Colon (tissue), 2 donors: ENCODE results near the gene CMTM1.
"Not testable (repeated sequence)": the region's sequence is repeated elsewhere in the genome, so short reads cannot be mapped to it uniquely, and the experiment has no call there.

ENCODE experiments used
- FAIRE-seq: peaks from 2 replicates; lab custom pipeline; 2012; peaks lifted over from hg19 to GRCh38; lab: Jason Lieb, UNC
- donor health status: control.
- donor health status: control.

The CMTM1 gene

GRCh38 chr16:66562986-66563385 lies 3.3 kb upstream of the CMTM1 start:
- no peak for FAIRE-seq

- no peak for FAIRE-seq
Observed at GRCh38 chr16:66563574-66564334, 2.5 kb upstream of the CMTM1 start.

- FAIRE-seq, result not testable (repeated sequence)
Observed at GRCh38 chr16:66567270-66567669, 1.0 kb downstream of the CMTM1 start.

GRCh38 chr16:66568355-66568754 lies 2.1 kb downstream of the CMTM1 start:
- no peak for FAIRE-seq

GRCh38 chr16:66569131-66569530 lies 2.9 kb downstream of the CMTM1 start:
- FAIRE-seq, result peak; percentile 10

GRCh38 chr16:66569827-66570405 lies 3.7 kb downstream of the CMTM1 start:
- no peak for FAIRE-seq

- FAIRE-seq, result no peak
Observed at GRCh38 chr16:66572356-66572755, 6.1 kb downstream of the CMTM1 start.

GRCh38 chr16:66574081-66574480 lies 7.8 kb downstream of the CMTM1 start:
- FAIRE-seq, result no peak

- FAIRE-seq, result no peak
Observed at GRCh38 chr16:66574531-66574930, 8.3 kb downstream of the CMTM1 start.

GRCh38 chr16:66575060-66575459 lies 8.8 kb downstream of the CMTM1 start:
- FAIRE-seq, result no peak

- no peak for FAIRE-seq
Observed at GRCh38 chr16:66576296-66576695, 10.1 kb downstream of the CMTM1 start.

GRCh38 chr16:66578651-66579531 lies 12.7 kb downstream of the CMTM1 start, which contains the start of gene CMTM2:
Gene CMTM2, plus strand, starts transcription at chr16:66579463. Its CDS starts 145 bp downstream, at chr16:66579608.
- no peak for FAIRE-seq

GRCh38 chr16:66580605-66581209 lies 14.5 kb downstream of the CMTM1 start:
- FAIRE-seq, result no peak

GRCh38 chr16:66581246-66581952 lies 15.2 kb downstream of the CMTM1 start:
- FAIRE-seq, result no peak

GRCh38 chr16:66585481-66586239 lies 19.4 kb downstream of the CMTM1 start:
- no peak for FAIRE-seq

GRCh38 chr16:66587881-66588600 lies 21.8 kb downstream of the CMTM1 start:
- FAIRE-seq, result no peak

GRCh38 chr16:66588981-66589713 lies 22.9 kb downstream of the CMTM1 start:
- no peak for FAIRE-seq

- FAIRE-seq, result no peak
Observed at GRCh38 chr16:66590322-66590721, 24.1 kb downstream of the CMTM1 start.

GRCh38 chr16:66591018-66591417 lies 24.8 kb downstream of the CMTM1 start:
- no peak for FAIRE-seq

GRCh38 chr16:66592241-66592640 lies 26.0 kb downstream of the CMTM1 start:
- no peak for FAIRE-seq
